ENCODE measurements around the gene RALGDS.

Gene RALGDS

GRCh38 chr9:133141833-133142595 is 21.0 kb upstream of the RALGDS start:
- Histone ChIP-seq H3K27ac (ENCODE audit: low read depth, low read length) (no peak overlapping the region), H3K9me3 (ENCODE audit: control insufficient read depth, insufficient read depth, low read depth, low read length) (no peaks in the 10 kb centered on the region), H3K4me1 (ENCODE audit: control insufficient read depth, insufficient read depth, low read length) (peaks cover 9% of the 10 kb centered on the region), H3K27me3 (ENCODE audit: control insufficient read depth, insufficient read depth, low read length) (peaks cover 5% of the 10 kb centered on the region; the same call in 1 of the 2 replicates), H3K4me3 (ENCODE audit: low read depth, low read length) (no peak overlapping the region), H3K9ac (ENCODE audit: low read length) (no peak overlapping the region), H3K36me3 (ENCODE audit: control insufficient read depth, insufficient read depth, low read length) (no peaks in the 10 kb centered on the region)

- Histone ChIP-seq H3K27ac (ENCODE audit: low read depth, low read length) (no peak overlapping the region), H3K36me3 (ENCODE audit: control insufficient read depth, insufficient read depth, low read length) (no peaks in the 10 kb centered on the region), H3K4me1 (ENCODE audit: control insufficient read depth, insufficient read depth, low read length) (peaks cover 9% of the 10 kb centered on the region), H3K9ac (ENCODE audit: low read length) (no peak overlapping the region), H3K27me3 (ENCODE audit: control insufficient read depth, insufficient read depth, low read length) (peaks cover 3% of the 10 kb centered on the region; the same call in 1 of the 2 replicates), H3K4me3 (ENCODE audit: low read depth, low read length) (no peak overlapping the region), H3K9me3 (ENCODE audit: control insufficient read depth, insufficient read depth, low read depth, low read length) (no peaks in the 10 kb centered on the region)
Observed at GRCh38 chr9:133140606-133141005, 19.6 kb upstream of the RALGDS start.

GRCh38 chr9:133140174-133140505 is 19.1 kb upstream of the RALGDS start:
- Histone ChIP-seq H3K4me1 (ENCODE audit: control insufficient read depth, insufficient read depth, low read length) (peaks cover 9% of the 10 kb centered on the region), H3K9me3 (ENCODE audit: control insufficient read depth, insufficient read depth, low read depth, low read length) (no peaks in the 10 kb centered on the region), H3K27ac (ENCODE audit: low read depth, low read length) (no peak overlapping the region), H3K36me3 (ENCODE audit: control insufficient read depth, insufficient read depth, low read length) (no peaks in the 10 kb centered on the region), H3K27me3 (ENCODE audit: control insufficient read depth, insufficient read depth, low read length) (no peaks in the 10 kb centered on the region), H3K9ac (ENCODE audit: low read length) (no peak overlapping the region), H3K4me3 (ENCODE audit: low read depth, low read length) (no peak overlapping the region)

DNA sequence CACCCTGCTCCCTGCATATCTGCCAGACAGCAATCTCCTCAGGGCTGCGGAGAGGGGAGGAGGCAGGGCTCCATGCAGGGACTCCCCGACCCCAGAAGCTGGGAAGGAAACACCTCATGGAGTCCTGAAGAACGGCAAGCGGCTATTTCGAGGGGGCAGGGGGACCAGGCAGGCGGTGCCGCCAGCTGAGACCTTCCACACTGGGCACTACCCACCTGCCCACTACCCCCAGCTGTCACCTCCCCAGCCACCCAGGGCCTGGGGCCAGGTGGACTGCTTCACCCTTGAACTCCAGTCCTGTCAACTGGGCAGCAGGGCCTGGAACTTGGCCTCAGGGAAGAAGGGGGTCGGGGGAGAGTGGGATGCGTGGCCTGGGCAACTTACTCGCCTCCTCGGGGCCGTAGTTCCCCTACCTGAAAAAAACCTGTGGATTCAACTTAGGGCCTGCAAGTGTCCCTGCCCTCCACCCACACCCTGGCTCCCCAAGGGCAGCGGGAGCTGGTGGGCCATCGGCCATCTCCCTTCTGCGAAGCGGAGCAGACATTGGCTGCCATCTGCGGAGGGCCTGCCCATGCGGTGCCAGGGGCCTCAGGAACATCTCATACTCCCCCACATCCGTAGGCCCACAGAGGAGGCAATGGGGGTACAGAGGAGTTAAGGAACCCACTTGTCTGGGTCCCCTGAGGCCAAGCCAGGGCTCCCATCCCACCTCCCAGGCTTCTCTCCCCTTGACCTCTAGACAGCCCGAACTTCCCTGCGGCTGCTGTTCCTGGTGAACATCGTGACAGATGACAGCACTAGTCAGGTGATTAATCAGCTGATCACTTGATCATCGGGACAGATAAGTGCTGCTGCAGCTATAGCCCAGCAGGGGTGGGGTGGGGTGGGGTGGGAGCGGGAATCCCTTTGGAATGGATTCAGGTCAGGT is 18.5 kb upstream of the RALGDS start:
- Histone ChIP-seq H3K36me3 (ENCODE audit: control insufficient read depth, insufficient read depth, low read length) (no peaks in the 10 kb centered on the region), H3K4me1 (ENCODE audit: control insufficient read depth, insufficient read depth, low read length) (peaks cover 10% of the 10 kb centered on the region), H3K27me3 (ENCODE audit: control insufficient read depth, insufficient read depth, low read length) (no peaks in the 10 kb centered on the region), H3K9ac (ENCODE audit: low read length) (no peak overlapping the region), H3K9me3 (ENCODE audit: control insufficient read depth, insufficient read depth, low read depth, low read length) (no peaks in the 10 kb centered on the region), H3K27ac (ENCODE audit: low read depth, low read length) (no peak overlapping the region), H3K4me3 (ENCODE audit: low read depth, low read length) (no peak overlapping the region)

- no peak overlapping the region for H3K27ac ChIP-seq (ENCODE audit: low read depth, low read length)
- H3K4me1 ChIP-seq (ENCODE audit: control insufficient read depth, insufficient read depth, low read length): peaks cover 22% of the 10 kb centered on the region
- no peaks in the 10 kb centered on the region for H3K9me3 ChIP-seq (ENCODE audit: control insufficient read depth, insufficient read depth, low read depth, low read length)
- H3K4me3 ChIP-seq (ENCODE audit: low read depth, low read length): no peak overlapping the region
- peak overlapping the region; percentile 16 for H3K9ac ChIP-seq (ENCODE audit: low read length)
- H3K27me3 ChIP-seq (ENCODE audit: control insufficient read depth, insufficient read depth, low read length): no peaks in the 10 kb centered on the region
- no peaks in the 10 kb centered on the region for H3K36me3 ChIP-seq (ENCODE audit: control insufficient read depth, insufficient read depth, low read length)
Observed at GRCh38 chr9:133137451-133138231, 16.6 kb upstream of the RALGDS start.

DNA sequence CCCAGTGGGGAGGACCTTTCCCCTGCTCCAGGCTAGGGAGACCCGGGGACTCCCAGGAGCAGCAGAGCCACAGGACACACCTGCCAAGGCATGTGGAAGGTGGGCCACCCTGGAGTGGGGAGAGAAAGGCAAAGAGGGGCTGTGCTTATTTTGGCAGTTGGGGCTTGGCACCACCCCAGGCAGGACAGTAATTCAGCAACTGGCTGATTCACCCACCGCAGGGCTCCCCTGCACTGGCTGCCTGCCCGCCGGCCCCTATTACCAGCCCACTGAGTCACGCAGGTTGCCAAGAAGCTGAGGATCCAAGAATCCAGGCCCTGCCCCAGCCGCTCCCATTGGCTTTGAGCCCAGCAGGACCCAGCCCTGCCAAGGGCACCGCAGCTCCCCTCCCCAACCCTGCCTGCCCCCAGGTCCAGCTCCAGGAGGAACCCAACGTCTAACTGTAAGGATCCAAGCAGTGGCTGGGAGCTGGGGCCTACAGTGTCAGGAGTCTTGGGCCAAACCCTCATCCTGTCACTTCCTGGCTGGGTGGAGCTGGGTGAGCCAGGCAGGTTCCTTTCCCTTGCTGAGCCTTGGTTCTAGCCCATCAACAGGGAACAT is 14.2 kb upstream of the RALGDS start:
- no peaks in the 10 kb centered on the region for H3K9me3 ChIP-seq (ENCODE audit: control insufficient read depth, insufficient read depth, low read depth, low read length)
- no peaks in the 10 kb centered on the region for H3K27me3 ChIP-seq (ENCODE audit: control insufficient read depth, insufficient read depth, low read length)
- no peak overlapping the region for H3K9ac ChIP-seq (ENCODE audit: low read length)
- no peak overlapping the region for H3K27ac ChIP-seq (ENCODE audit: low read depth, low read length)
- H3K4me3 ChIP-seq (ENCODE audit: low read depth, low read length): no peak overlapping the region
- H3K36me3 ChIP-seq (ENCODE audit: control insufficient read depth, insufficient read depth, low read length): no peaks in the 10 kb centered on the region
- H3K4me1 ChIP-seq (ENCODE audit: control insufficient read depth, insufficient read depth, low read length): peaks cover 22% of the 10 kb centered on the region

GRCh38 chr9:133134388-133135145 is 13.5 kb upstream of the RALGDS start:
- no peak overlapping the region for H3K4me3 ChIP-seq (ENCODE audit: low read depth, low read length)
- H3K36me3 ChIP-seq (ENCODE audit: control insufficient read depth, insufficient read depth, low read length): no peaks in the 10 kb centered on the region
- H3K27ac ChIP-seq (ENCODE audit: low read depth, low read length): no peak overlapping the region
- H3K9me3 ChIP-seq (ENCODE audit: control insufficient read depth, insufficient read depth, low read depth, low read length): no peaks in the 10 kb centered on the region
- H3K4me1 ChIP-seq (ENCODE audit: control insufficient read depth, insufficient read depth, low read length): peaks cover 22% of the 10 kb centered on the region
- no peak overlapping the region for H3K9ac ChIP-seq (ENCODE audit: low read length)
- no peaks in the 10 kb centered on the region for H3K27me3 ChIP-seq (ENCODE audit: control insufficient read depth, insufficient read depth, low read length)

DNA sequence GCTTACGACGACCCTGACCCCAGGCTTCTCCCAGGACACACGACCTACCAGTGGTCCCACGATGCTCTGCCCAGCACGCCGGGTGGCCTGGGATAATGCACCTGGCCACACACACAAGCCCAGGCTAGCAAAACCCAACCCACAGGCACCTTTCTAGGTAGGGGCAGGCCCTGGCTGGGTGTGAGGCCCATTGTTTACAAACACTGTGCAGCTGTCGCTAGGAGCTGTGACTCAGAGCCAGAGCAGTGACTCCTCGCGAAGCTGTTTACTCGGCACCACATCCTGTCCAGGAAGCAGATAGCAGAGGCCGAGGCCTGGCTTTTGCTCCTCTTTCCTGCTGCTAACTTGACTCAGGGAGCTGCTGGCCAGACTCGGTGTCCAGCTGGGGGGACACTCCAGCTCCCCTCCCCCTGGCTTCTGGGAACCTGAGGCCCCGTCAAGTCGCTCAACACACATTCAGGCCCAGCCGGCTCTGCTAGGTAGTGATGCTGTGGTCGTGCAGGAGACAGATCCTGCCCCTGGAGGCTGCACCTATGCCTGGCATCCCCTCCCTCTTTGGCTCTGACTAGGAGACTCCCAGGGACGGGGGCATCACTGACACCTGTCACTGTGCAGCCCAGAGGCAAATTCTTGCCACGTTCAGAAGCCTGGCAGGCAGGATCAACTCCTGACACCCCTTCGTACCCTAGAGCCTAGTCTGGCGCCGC is 12.8 kb upstream of the RALGDS start:
- no peaks in the 10 kb centered on the region for H3K9me3 ChIP-seq (ENCODE audit: control insufficient read depth, insufficient read depth, low read depth, low read length)
- peaks cover 22% of the 10 kb centered on the region for H3K4me1 ChIP-seq (ENCODE audit: control insufficient read depth, insufficient read depth, low read length)
- no peak overlapping the region for H3K4me3 ChIP-seq (ENCODE audit: low read depth, low read length)
- H3K36me3 ChIP-seq (ENCODE audit: control insufficient read depth, insufficient read depth, low read length): no peaks in the 10 kb centered on the region
- peak overlapping the region; percentile 6; the same call in 1 of the 2 replicates for H3K27ac ChIP-seq (ENCODE audit: low read depth, low read length)
- H3K9ac ChIP-seq (ENCODE audit: low read length): peak overlapping the region; percentile 59
- H3K27me3 ChIP-seq (ENCODE audit: control insufficient read depth, insufficient read depth, low read length): no peaks in the 10 kb centered on the region

GRCh38 chr9:133132174-133132573 is 11.1 kb upstream of the RALGDS start:
- Histone ChIP-seq H3K4me3 (ENCODE audit: low read depth, low read length) (no peak overlapping the region), H3K27ac (ENCODE audit: low read depth, low read length) (no peak overlapping the region), H3K36me3 (ENCODE audit: control insufficient read depth, insufficient read depth, low read length) (no peaks in the 10 kb centered on the region), H3K9me3 (ENCODE audit: control insufficient read depth, insufficient read depth, low read depth, low read length) (no peaks in the 10 kb centered on the region), H3K27me3 (ENCODE audit: control insufficient read depth, insufficient read depth, low read length) (no peaks in the 10 kb centered on the region), H3K9ac (ENCODE audit: low read length) (no peak overlapping the region), H3K4me1 (ENCODE audit: control insufficient read depth, insufficient read depth, low read length) (peaks cover 22% of the 10 kb centered on the region)
